GM19238 (cell line): Measurements from ENCODE around the gene PTPRC.

Experiments used
- DNase-seq: peaks from one replicate; pipeline ENCODE4 v3.0.0; 2011; ENCODE audit warnings: low spot score; ENCODE audit not compliant: insufficient read length

The PTPRC gene

GRCh38 chr1:198672124-198672523 is 33.3 kb downstream of the PTPRC start:
- DNase-seq = no peak

GRCh38 chr1:198674009-198674408 is 35.2 kb downstream of the PTPRC start:
- no peak for DNase-seq

DNA sequence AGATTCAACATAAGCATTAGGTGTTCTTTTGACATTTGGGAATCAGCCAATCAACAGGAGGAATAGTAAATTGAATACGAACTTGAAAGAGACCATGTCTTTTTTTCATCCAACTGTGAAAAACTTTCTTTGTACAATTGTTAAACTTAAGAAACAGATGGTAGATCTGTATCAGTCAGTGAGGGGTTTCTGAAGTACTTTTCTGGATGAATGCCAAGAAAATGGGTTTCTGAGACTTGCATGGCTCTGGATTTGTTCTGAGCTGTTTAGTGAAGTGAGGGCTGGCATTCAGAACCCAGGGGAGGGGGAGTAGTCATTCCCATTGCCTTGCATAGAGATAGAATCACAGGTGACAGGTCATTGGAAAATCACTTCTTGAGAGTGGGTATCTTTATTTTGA is 37.4 kb downstream of the PTPRC start:
- no peak for DNase-seq

DNA sequence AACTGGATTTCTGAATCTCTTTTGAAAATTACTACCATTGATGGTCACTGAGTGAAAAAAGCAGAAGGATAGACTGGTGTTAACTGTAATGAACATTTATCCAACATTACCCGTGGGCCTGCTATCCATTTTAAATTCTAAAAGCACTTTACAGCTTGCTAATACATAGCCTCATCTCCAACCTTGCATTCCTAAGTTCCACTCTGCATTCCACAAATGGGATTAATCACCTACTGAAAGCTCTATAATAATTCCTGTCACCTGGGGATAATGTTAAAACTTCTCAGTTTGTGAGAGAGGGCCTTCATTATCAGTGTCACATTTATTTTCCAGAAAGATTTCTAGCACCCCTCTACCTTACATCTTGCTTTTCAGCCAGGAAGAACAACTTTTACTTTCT is 38.2 kb downstream of the PTPRC start:
- DNase-seq = no peak

DNA sequence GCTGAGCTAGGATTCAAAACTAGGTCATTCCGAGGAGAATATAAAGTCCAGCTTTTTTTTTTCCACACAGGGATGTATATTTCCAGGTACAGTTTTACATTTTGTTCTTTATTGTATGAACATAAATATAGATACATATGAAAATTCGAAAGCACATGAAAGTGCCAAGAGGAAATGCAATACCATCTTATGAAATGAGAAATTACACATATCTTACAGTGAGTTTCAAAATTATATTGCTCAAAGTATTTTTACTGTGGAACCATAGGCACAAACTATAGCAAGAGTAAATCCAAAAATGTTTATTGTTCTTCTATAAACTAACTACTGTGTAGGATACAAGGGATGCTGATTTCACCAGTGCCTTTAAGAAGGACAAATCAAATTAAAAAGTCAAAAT is 39.0 kb downstream of the PTPRC start:
- DNase-seq = no peak

DNA sequence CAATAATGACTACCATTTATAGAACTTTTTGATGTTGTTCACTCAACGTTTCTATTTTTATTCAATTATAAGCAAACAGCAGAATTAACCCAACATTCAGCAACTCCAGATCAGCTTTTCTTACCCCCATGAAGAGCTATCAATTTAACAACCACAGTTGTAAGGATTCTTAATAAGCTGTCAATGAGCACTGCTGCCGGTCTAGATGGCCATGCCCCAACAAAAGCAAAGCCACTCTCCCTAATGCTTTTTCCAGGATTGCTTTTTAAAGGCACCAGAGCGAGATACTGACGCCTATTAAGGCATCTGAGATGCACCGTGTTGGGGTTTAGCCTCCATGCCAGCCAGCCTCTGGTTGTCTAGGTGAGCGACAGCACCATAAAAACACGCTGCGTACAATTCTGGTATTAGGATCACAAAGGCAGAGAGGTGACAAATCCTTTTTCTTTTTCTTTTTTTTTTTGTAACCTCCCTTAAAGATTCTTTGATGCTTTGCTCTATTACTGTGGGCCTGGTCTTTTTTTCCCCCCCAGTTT is 39.5 kb downstream of the PTPRC start:
- no peak for DNase-seq

DNA sequence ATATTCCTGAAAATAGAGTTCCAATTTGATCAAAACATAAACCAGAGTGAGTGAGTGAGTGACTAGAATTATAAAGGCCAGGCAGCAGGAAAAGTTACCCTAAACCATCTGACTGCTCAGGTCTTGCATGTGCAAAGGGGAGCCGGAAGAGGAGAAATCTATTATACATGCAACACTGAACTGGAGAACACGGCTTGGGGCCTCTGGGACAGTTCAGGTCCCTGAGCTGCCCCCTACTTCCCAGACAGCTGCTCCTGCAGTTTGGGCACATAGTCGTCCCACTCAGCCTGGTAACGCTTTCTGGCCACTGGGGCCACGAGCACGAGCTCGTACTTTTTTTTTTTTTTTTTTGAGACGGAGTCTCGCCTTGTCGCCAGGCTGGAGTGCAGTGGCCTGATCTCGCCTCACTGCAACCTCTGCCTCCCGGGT is 40.1 kb downstream of the PTPRC start:
- no peak for DNase-seq

DNA sequence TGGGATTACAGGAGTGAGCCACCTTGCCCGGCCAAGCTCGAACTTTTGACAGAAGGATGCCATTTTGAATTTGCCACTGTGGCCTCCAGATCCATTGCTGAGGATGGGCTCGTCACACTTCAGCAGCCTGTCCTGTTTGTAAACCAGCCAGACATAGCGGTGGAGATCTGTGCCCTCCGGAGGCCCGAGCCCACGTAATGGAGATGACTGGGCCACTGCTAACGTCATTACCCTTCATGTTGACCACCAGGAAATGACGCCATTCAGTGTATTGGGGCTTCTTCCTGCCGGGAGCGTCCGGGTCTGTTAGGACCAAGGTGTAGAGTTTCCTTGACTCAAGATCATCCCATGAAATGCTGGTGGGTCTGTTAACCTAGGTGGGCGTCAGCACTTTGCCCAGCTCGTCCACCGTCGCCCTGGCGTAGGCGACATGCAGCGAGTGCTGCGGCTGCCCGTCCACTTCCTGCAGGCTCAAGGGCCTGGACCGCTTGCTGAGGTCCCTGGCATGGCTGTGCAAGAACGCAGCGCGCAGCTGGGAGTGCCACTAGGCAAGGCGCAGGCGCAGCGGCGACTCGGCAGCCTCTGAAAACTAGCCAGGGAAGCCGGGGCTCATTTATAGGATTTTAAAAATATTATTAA is 40.8 kb downstream of the PTPRC start:
- DNase-seq = no peak

GRCh38 chr1:198680174-198680875 is 41.5 kb downstream of the PTPRC start:
- DNase-seq = no peak

DNA sequence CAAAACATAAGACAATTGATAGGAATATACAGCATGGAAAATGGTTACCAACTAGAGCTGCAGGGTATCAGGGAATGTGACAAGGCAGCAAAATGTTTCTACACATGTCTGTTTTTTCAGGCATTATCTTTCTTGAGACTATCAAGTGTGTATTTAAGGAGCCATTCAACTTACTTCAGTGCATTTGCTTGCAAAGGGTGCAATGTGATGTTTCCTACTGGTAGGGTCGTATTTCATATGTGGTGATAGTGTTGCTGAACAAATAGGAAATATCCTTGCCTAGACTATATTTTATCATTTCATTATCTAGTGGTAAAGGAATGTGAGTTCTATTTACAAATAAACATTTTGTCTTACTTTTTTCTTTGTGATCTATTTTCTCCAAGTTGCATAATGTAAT is 42.4 kb downstream of the PTPRC start:
- no peak for DNase-seq

GRCh38 chr1:198681831-198682759 is 43.3 kb downstream of the PTPRC start:
- DNase-seq = no peak

DNA sequence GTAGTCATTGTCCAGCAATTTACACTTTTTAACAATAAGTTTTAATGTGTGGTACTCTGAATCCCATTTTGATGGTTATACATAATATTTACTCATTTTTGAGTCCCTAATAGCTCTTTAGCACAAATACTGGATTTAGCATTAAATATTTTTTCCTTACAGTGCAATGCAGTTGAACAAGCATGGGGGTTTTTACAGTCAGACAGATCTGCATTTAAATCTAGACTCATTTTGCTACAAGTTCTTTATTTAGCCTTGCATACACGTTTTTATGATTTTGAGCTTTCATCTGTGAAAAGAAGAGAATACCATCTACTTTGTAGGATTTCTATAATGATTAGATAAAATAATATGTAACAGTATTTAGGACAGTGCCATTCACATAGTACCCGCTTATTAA is 44.0 kb downstream of the PTPRC start:
- no peak for DNase-seq

DNA sequence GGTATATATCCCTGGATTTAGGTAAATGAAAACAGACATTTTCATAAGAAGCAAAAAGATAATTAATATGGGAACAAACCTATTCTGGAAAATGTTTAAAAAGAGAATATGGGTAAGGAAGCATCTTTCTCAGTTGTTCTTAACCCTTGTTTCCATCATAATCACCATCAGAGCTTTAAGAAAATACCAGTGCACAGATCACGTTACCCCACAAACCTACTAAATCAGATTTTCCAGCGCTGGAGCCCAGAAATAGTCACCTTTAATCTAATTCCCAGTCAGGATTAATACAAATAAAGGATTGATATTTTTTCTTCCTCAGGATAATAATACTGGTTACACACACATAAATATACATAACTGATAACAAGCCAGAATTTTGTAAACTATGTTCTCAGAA is 44.6 kb downstream of the PTPRC start:
- no peak for DNase-seq

- DNase-seq = no peak
Measured at GRCh38 chr1:198686069-198686728, 47.4 kb downstream of the PTPRC start.

DNA sequence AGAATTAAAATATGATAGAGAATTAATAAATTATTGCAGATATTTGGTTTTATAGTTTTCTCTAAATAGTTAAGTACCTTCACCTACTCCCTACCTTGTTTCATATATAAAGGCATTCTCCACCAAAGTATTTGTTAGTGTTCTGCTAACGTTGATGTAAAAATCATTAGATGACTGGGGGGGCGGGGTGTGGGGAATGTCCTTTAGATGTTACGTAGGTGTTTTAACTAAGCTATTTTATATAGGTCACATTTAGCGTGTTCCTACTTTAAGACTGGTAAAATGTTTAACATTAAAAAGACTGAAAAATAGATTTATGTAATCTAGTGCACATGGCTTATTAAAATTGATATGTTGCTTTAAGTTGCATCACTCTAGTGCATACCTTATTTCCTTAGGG is 48.6 kb downstream of the PTPRC start:
- DNase-seq = no peak

GRCh38 chr1:198691063-198691462 is 52.2 kb downstream of the PTPRC start:
- DNase-seq = no peak

DNA sequence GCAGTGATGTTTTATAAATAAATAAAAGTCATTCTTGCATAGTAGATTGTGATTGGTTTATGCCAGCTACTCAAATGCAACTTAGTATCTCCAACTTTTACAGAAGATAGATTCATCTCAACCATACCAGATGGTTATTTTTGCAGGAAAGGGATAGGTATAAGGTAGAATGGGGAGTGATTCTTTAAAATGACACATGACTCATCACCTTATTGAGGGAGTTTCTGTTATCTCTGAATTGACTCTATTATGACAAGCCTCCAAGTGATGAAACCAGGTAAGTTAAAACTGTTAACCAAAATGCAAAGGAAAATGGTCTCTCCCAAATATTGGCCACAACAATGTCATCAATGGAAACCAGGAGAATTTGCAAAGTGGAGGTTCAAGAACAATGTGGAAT is 54.5 kb downstream of the PTPRC start:
- DNase-seq = no peak

- no peak for DNase-seq
Measured at GRCh38 chr1:198694542-198694941, 55.7 kb downstream of the PTPRC start.

GRCh38 chr1:198696211-198696610 is 57.4 kb downstream of the PTPRC start:
- DNase-seq = no peak

GRCh38 chr1:198699167-198700015 is 60.6 kb downstream of the PTPRC start:
- no peak for DNase-seq

DNA sequence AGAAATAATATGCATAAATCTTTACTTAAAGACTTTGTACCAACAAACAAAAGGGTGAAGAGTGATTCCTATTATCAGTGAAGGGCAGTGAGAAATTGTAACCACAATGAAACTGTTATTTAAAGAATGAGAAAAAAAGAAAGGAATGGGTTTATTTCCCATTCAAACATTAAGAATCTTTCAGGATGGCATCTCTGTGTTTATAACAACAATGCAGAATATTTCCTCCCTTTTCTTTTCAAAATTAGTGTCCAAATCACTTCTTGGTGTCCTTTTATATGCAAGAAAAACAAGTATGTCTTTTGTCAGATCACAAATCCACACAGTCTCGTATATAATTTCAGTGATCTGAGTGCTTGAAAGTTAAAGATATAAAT is 61.2 kb downstream of the PTPRC start:
- no peak for DNase-seq
